SH-SY5Y (cell line): ENCODE data around the gene ZDHHC14.

Experiments
- GATA2 ChIP-seq: IDR thresholded peaks from 2 replicates; pipeline ENCODE4 v1.6.1; 2011; ENCODE audit warnings: mild to moderate bottlenecking, low read depth, low read length
- GATA3 ChIP-seq: IDR thresholded peaks from 2 replicates; pipeline ENCODE4 v1.6.1; 2011; ENCODE audit warnings: low read depth, mild to moderate bottlenecking, low read length, moderate library complexity

DNA sequence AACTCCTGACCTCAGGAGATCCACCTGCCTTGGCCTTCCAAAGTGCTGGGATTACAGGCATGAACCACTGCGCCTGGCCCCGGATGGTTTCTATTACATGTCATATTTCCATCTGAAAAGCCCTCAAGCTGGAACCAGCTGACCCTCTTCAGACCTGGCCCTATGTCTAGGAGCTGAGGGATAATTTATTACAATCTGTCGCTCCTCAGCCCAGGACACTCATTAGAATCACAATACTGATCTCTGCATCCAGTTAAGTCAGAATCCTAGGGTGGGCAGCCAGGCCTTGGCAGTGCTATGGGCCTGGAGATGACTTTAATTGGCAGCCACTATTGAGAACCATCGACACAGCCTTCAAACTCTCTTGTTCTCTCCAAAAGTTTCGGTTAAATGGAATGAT is 279.4 kb downstream of the ZDHHC14 start:
- TF ChIP-seq GATA3 (no peak), GATA2 (no peak)
